Stimulated activated CD4-positive, alpha-beta T cell treated with anti-CD3 and anti-CD28 coated beads, Interleukin-1b, Interleukin-23, amount 100 ng/mL, for 48 hours (primary cell): ENCODE measurements around the gene MCFD2.
"Not testable (repeated sequence)": the region's sequence is repeated elsewhere in the genome, so short reads cannot be mapped to it uniquely, and the experiment has no call there.

Experiments used
- DNase-seq: peaks from one replicate; pipeline ENCODE4 v3.0.0-alpha.2; 2020

Gene MCFD2

DNA sequence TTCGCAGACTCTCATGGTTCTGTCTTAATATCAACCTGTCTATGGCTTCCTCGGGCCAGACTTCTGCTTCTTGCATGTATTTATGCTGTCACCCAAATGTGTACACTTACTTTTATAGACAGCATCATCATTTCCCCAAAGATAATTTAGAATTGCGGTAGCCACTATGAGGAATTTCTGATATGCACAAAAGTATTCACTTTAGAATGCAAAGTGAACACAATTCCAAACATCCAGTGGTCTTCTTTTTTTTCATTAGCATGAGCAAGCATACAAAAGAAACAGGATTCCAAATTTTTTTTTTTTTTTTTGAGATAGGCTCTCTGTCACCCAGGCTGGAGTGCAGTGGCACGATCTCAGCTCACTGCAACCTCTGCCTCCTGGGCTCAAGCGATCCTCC lies 21.0 kb upstream of the MCFD2 start:
- DNase-seq = no peak

DNA sequence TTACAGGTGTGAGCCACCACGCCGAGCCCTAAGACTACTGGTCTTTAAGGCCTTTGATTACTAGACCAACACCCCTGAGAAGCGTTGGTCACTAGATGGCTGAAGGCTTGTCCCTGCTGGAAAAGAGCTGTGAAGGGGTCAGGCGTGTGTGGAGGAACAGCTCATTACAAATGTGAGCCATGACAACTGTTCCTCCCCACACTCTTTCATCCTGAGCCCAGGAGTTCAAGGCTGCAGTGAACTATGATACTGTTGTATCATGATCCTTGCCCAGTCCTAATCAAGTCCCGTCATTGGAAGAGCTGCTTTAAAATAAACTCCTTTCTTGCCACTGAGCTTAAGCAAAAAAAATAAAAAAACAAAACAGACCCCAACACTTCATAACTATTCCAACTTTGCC lies 19.5 kb upstream of the MCFD2 start:
- no peak for DNase-seq

DNA sequence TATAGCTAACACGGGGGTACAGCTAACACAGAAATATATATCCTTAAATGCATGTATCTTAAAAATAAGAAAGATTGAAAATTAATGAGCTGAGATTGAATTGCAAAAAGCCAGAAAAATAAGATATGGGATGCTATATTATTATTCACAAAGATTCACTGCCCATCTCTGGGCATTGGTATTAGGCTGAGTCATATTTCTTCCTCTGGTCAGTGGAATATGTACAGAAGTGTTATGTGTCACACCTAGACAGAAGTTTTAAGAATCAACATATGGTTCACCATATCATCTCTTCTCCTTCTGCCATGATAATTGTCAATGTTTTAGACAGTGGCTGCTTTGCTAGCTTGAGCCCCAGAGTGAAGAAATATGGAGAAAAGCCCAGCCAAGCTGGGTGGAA lies 14.0 kb upstream of the MCFD2 start:
- DNase-seq = no peak

DNA sequence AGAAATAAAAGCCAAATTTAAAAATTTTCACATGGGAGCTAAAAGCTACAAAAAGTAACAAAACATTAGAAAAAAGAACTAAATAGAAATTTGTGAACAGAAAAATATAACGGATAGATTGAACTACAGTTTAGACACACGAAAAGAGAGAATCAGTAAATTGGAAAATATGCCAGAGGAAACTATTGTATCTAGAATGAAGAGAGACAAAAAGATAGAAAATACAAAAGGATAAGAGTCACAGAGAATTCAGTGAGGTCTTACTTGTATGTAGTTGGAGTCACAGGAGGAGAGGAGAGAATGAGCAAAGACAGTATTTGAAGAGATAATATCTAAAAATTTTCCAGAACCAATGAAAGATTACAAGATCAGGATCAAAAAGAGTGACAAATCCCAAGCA lies 11.3 kb upstream of the MCFD2 start:
- DNase-seq = no peak

DNA sequence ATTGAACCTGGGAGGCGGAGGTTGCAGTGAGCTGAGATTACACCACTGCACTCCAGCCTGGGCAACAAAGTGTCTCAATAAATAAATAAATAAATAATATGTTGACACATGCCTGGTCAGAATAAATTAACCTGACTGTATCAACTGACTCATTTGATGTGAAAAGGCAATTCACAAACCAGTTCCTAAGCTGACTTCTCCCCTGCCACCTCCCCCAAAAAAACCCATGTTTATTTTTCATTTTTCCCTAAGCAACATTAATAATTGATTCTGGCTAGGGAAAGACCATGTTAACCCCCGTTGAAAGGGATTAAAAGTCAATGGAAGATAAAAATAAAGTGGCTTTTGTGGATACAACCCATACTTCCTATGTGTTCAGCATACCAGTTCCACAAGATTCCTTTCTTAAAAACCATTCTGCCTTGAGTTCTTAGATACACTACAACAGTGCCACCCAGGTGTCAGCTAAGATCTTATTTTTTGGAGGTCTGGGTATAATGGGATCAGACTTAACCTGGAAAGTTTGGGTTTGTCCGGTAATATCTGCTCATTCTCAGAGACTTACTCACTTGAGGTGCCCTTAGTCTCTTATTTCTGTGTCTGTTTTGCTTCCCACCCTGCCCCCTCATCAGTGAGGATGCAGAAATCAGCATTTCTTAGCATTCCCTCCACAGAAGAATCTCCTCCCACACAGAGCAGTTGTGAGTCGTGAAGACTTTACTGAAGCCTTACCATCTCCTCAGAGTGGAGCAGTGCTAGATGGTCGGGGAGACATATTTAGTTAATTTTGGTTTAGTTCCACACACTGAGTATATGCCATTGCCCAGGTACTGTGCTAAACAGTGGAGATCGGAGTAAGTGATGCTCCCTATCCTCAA lies 10.1 kb upstream of the MCFD2 start:
- DNase-seq = no peak

DNA sequence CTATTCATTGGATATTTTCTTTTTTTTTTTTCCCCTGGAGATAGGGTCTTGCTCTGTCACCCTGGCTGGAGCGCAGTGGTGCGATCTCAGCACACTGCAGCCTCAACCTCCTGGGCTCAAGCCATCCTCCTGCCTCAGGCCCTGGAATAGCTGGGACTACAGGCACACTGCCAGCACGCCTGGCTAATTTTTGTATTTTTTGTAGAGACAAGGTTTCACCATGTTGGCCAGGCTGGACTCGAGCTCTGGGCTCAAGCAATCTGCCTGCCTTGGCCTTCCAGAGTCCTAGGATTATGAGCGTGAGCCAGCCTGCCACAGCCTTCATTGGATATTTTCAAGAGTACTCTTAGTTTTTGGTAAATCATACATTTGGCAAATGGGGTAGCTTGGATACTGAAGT lies 9.0 kb upstream of the MCFD2 start:
- no peak for DNase-seq

DNA sequence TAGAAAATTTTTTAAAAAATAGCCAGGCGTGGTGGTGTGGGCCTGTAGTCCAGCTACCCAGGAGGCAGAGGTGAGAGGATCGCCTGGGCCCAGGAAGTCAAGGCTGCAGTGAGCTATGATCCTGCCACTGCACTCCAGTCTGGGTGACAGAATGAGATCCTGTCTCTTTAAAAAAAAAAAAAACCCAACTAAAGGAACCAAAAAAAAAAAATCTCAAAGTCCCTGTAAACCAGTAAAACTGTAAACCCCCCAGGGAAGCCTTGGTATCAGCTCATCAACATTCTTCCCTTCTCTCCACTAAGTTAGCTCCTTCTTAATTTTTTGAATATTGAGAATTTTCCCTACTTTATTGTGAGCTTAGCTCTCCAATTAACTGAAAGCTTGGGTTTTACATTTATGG lies 8.4 kb upstream of the MCFD2 start:
- no peak for DNase-seq

DNA sequence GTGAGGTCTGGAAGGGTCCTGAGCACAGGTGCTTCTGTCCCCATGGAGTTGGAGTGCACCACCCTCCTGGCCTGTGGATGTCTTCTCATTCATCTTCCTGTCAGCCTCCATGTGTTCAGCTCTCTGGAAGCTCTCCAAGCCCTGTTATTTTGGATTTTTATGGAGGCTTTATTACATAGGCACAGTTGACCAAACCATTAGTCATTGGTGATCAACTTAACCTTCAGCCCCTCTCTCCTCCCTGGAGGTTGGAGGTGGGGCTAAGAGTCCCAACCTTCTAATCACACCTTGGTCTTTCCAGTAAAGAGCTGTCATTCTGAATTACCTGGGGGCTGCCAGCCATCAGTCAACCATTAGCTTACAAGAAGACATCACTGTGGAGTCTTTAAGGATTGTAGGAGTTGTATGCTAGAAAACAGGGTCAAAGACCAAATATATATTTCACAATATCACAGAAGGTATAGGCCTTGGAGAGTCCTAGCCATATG lies 7.5 kb upstream of the MCFD2 start:
- no peak for DNase-seq

DNA sequence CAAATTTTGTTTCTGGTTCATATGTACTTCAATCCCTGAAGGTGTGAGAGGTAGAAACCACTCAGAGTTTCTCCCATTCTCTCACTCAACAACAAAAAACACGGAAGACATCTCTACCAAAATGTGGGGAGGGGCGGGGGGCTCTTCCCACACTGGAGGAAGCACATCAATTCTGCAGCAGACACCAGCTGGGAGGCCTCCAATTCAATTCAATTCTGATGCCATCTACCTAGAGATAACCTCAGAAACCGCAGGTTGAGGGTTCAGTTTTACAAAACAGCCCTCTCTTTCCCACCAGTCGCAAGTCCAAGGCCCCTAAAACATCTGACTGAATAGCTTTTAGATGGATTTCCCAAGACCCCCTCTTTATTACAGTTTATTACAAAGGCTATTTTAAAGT lies 7.0 kb upstream of the MCFD2 start:
- DNase-seq = no peak

DNA sequence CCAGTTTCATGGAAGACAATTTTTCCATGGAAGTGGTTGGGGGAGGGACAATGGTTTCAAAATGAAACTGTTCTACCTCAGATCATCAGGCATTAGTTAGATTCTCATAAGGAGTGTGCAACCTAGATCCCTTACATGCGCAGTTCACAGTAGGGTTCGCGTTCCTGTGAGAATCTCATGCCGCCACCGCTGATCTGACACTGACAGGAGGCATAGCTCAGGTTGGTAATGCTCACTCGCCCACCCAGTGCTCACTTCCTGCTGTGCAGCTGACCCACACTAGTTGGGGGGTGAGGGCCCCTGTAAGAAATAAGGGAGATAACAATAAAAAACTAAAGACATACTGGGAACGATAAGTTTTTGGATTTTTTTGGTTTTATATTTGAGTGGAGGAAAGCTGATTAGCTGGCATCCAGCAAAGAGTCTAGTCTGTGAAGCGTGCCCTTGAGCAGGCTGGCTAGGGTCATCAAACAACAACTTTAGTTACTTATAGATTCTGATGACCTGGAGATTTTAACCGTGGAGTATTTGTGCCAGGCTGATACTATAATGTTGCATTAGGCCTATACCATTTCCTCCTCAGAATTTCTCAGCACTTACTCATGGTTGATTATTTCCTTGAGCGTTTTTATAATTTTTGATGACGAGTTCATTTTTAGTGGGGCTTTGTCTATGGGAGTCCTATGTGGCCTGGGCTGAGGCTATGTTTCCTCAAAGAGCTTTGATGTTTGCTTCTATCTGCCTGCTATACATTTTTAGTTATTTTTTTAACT lies 6.3 kb upstream of the MCFD2 start:
- no peak for DNase-seq

DNA sequence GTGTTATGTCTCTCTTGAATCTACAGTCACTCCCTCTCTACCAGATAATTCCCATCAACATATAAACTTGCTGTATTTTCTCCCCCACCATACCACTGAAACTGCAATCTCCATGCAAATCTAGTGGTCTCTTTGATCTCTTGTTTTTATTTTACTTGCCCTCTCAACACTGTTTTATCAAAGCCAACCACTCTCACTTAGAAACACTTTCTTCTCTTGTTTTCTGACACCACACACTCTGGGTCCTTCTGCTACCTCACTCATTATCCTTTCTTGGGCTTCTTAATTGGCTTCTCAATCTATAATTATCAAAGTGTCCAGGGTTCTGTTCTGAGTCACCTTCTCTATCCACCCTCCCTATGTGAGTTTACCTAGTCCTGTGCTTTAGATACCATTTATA lies 2.0 kb upstream of the MCFD2 start:
- no peak for DNase-seq

DNA sequence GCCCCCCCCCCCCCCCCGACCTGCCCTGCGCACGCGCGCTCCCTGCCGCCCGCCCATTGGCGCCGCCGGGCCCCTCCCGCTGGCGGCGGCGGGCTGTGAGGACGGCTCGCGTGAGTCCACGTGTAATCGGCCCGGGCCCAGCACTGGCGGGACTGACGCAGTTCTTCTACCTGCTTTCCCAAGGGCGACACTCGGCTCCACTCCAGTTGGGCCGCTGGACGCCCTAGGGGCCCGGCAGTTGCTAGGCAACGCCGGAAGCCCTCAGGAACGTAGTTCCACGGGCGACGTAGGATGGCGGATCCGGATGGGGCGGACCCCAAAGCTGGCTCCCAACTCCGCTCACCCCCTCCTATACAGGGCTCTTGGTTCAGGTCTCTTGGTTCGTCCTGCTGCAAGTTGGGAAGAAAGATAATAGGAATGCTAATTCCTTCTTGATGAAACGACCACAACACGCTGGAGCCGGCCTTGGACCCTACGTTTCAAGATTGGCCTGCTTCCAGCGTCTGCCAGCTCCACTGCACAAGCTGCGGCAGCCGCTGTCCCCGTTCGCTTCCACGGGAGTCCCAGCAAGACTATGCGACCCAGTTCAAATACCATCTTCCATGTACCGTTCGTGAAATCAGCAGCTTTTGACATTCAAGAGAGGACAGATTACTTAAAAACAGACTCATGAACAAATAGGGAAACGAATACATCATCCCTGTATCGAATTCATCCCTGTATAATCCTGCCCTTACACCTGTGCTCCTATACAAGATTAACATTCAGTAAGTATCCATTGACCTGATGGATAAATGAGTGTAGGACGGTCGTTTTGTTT lies 415 bp upstream of the MCFD2 start:
- peak; percentile 80 for DNase-seq

DNA sequence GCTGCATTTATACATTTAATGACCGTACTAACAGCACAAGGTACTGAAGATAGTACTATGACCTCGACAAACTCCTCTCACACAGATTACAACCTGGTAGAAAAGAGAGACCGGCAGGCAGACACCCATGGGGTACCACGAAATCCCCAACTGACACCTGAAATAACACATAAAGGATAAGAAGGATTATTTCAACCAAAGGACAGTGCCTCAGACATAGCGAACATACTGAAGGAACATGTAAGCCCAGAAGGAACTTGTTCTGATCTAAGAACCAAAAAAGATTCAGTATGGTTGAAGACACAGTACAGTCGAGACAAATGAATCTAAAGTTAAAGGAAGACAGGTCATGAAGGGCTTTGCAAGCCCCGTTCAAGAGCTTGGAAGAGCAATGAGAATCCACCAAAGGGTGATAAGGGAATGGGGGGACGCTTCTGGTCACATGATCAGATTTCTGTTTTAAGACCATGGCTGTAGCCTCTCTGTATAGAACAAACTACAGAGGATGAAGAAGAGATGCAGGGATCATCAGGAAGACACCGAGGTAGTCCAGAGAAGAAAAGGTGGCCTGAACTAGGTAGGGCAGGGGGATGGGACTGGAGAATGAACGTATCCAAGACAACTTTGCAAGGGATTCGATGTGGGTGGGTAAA lies 902 bp downstream of the MCFD2 start:
- no peak for DNase-seq

DNA sequence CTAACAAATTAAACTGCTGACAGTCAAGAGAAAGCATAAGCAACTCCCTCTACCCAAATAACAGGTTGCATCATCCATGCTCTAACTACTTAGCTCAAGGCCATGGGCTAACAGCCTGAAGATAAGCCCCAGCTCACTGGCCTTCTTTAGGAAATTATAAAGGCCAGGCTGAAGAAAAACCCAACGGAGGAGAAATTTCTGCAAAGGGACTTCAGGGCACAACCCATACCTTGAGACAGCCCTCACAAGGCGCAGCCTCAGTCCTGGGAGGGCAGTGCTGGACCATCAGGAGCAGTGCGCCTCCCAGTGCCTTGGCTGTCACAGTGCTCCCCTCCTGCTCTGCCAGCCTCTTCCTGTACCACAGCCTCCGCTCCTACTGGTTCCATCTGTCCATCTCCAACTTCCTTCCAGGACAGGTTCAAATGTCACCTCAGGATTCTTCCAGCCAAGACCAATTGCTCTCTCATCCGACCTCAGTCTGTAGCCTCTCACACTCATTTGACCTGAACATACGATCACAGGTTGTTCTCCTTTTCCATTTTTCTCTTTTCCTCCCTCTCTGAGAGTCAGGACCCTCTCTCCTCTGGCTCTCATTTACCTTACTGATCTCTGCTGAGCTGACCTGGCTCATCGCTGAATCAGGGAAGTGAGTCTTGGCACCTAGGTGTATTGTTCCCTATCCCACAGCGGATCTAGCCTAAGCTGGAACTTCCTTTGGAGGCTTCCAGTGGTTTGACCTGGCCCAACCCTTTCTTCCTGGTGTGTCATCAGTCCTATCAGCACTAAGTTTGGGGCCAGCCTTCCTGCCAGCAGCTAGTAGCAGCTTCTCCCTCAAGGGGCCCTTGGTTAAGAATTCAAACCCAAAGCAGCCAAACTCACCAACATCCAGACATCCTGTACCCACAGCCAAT lies 1.9 kb downstream of the MCFD2 start:
- no peak for DNase-seq

DNA sequence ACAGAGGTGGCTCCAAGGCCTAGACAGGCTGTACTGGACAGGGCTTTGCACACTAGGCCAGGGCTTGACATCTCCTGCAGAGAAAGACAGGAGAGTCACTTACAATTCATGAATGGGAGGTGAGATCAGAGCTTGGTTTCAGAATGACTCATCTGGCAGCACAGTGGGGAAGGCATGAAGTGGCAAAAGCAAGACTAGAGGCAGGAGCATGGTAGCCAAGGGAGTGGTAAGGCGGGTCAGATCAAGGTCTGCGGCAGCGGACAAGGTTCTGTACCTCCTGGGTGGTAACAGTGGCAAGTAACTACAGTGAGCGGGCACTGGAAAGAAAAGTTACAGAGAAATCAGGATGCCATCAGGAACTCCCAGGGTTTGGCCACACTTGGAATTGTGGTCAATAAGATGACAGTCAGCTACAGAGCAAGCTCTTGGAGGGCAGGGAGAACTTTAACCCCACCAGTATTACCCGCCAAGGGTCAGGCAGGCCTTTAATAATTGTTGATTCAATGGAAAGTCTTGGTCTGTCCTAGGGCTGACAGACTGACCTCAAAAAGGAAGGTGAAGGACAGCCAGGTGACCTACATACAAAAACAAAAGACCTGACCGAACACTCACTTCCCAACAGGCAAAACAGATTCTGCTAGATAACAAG lies 5.7 kb downstream of the MCFD2 start:
- DNase-seq = peak; percentile 54

DNA sequence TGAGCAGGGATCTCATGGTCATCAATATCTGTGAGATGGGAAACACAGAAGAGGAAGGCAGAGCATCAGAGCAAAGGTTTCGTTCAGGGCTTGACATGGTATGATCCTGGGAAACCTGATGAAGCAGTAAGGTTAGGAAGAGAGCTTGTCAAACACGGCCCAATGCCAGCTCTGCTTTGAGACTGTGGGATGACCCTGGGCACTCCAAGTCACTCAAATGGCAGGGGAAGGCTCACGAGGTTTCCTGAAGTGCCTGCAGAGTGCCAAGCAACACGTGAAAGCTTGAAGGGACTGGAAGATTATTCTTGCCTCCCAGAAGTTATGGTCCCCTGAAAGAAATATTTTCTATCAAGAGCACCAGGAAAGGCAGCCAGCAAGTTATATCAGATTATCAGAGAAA lies 6.5 kb downstream of the MCFD2 start:
- DNase-seq = no peak

DNA sequence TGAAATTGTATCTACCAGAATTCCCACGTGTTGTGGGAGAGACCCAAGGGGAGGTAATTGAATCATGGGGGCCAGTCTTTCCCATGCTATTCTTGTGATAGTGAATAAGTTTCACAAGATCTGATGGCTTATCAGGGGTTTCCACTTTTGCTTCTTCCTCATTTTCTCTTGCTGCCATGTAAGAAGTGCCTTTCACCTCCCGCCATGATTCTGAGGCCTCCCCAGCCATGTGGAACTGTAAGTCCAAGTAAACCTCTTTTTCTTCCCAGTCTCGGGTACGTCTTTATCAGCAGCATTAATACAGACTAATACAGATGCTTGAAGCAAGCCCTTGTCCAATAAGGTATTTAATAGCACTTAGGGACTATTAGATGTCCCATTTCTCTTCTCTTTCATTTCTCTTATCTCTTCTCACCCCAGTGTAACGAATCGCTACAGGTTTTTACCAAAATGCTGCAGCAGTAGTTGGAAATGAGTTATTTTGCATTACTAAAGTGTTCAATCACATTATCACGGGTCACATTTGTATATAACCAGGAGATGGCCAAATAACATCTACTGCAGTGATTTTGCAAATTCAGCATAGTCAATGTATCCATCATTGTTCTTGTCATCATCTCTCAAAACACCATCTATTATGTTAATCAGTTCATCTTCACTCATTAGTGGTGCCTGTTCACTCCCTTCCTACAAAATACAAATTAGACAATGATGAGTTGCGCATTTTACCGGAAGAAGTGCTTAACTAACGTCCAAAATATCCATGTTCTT lies 10.5 kb downstream of the MCFD2 start:
- DNase-seq = not testable (repeated sequence)

DNA sequence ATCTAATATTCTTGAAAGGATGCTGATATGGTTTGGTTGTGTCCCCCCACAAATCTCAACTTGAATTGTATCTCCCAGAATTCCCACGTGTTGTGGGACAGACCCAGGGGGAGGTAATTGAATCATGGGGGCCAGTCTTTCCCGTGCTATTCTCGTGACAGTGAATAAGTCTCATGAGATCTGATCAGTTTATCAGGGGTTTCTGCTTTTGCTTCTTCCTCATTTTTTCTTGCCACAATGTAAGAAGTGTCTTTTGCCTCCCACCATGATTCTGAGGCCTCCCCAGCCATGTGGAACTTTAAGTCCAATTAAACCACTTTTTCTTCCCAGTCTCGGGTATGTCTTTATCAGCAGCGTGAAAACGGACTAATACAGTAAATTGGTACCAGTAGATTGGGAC lies 12.6 kb downstream of the MCFD2 start:
- DNase-seq = not testable (repeated sequence)

DNA sequence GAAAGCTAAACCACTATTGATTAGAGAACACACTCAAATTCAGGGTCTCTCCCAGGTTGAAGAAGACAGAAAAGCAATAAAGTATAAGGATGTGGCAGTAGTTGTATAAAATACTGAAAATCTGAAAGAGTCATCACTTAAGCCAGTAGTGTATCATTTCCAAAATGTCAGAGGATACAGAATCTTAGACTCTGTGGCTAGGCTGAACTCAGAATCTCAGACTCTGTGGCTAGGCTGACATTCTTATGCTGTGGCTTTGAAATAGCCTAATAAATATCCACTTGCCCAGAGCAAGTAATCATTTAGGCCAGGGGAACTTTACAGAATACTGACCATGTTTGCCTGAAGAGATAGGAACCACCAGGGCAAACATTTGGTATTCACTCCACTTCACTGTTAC lies 13.1 kb downstream of the MCFD2 start:
- no peak for DNase-seq

DNA sequence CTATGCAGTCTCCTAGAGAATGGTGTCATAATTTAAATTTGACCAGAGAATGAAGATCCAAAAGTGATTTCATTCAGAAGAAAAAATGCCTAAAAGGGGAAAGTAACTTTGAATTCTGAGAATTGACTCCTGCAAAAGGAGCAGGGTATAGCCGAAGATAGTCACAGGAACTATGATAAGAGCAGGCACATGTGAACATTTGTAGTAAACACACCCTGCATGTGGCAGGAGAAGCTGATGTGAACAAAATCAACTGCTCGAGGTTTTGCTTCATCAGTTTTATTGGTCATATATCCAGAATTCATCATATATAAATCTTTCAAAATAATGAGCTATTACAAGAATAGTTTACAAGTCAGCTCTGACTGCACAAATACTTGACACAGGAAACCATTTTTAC lies 14.0 kb downstream of the MCFD2 start:
- no peak for DNase-seq
